Left lung (tissue), 10 donors: ENCODE data around the gene TTI1. TPM values are rescaled to one million over a fixed set of nuclear protein-coding genes. Genes with fewer than 3 reads are reported as not detected.

ENCODE experiments used
- ATAC-seq: fragments of 200-7000 bp; cut with Tn5 transposase; one replicate; pipeline ENCODE4 v1.9.1; 2020; ENCODE audit warnings: moderate library complexity
- DNase-seq, 4 donors: peaks; one replicate each; pipeline ENCODE4 v3.0.0-alpha.2; 2013 to 2020
- H3K27ac ChIP-seq, 2 donors: fragments of 200-600 bp; sonication (generic) in 1 of 2; one replicate each; pipeline versions ENCODE4 v1.5.0 to v1.8.0; 2020 to 2021
- H3K27me3 ChIP-seq, 2 donors: fragments of 200-600 bp; sonication (generic) in 1 of 2; one replicate each; pipeline versions ENCODE4 v1.5.0 to v1.8.0; 2020 to 2021
- H3K36me3 ChIP-seq, 2 donors: fragments of 200-600 bp; sonication (generic) in 1 of 2; one replicate each; pipeline versions ENCODE4 v1.5.0 to v1.8.0; 2020 to 2021
- H3K4me1 ChIP-seq, 2 donors: fragments of 200-600 bp; one replicate each; pipeline ENCODE4 v1.8.0; 2021
- H3K4me3 ChIP-seq, 2 donors: fragments of 200-600 bp; sonication (generic) in 1 of 2; one replicate each; pipeline versions ENCODE4 v1.5.0 to v1.8.0; 2020 to 2021; ENCODE audit warnings: mild to moderate bottlenecking in 1 of 2
- H3K9me3 ChIP-seq, 2 donors: fragments of 200-600 bp; sonication (generic) in 1 of 2; one replicate each; pipeline versions ENCODE4 v1.5.0 to v1.8.0; 2020 to 2021
- CTCF ChIP-seq, 2 donors: fragments of 200-600 bp; sonication (generic) in 1 of 2; IDR thresholded peaks; one replicate each; pipeline versions ENCODE4 v1.5.0 to v1.8.0; 2021; ENCODE audit warnings: antibody characterized with exemption in 2 of 2
- intact Hi-C, 2 donors: fragments of 100-400 bp; cut with DNase I; formaldehyde crosslinking; loops; one replicate each; pipeline versions ENCODE4 v1.11.2 to v1.14.2; 2022
- polyA plus RNA-seq, 6 donors: library from polyadenylated mRNA; unstranded; fragments of 120-200 nt; gene quantifications; one replicate each; pipeline ENCODE4 v1.2.1, GENCODE V29; 2013; ENCODE audit not compliant: insufficient read length in 6 of 6
- total RNA-seq, 2 donors: library from RNA; stranded (reverse); fragmentation: NEBNext Ultra II Directional; extraction: Animal tissue kit (Norgen Biotek cat#: 25700); gene quantifications; one replicate each; pipeline ENCODE4 v1.2.1, GENCODE V29; 2021
- donor health status: DM: no; HTN: yes; CAD: no.
- donor health status: DM: no; HTN: no; CAD: no.

TTI1 gene
- total and polyA plus RNA-seq, 8 donors: 16.9 to 32.5 (median 29.6) TPM

GRCh38 chr20:37973059-37973910 is 60.0 kb downstream of the TTI1 start:
- H3K36me3 ChIP-seq: no peaks in the 10 kb centered on the region
- ATAC-seq (no peak), DNase-seq (no peak)
- TF ChIP-seq CTCF (IDR thresholded peaks at IDR 0.05): no peak
- H3K27me3 ChIP-seq: no peaks in the 10 kb centered on the region
- intact Hi-C loops: loop anchor here in 1 of 2 donors (10.0 kb wide), 1 partner anchor 58 kb away; no protein-coding TSS in a partner anchor
- no peak overlapping the region for H3K27ac ChIP-seq
- H3K4me1 ChIP-seq: no peaks in the 10 kb centered on the region
- H3K4me3 ChIP-seq: no peak overlapping the region
- H3K9me3 ChIP-seq: no peaks in the 10 kb centered on the region

GRCh38 chr20:37972256-37973058 is 60.8 kb downstream of the TTI1 start:
- Histone ChIP-seq H3K36me3 (no peaks in the 10 kb centered on the region), H3K27me3 (no peaks in the 10 kb centered on the region), H3K27ac (no peak overlapping the region), H3K9me3 (no peaks in the 10 kb centered on the region), H3K4me3 (no peak overlapping the region), H3K4me1 (no peaks in the 10 kb centered on the region)
- TF ChIP-seq CTCF (IDR thresholded peaks at IDR 0.05): no peak
- ATAC-seq: no peak
- intact Hi-C loops: loop anchor here in 1 of 2 donors (10.0 kb wide), 1 partner anchor 58 kb away; no protein-coding TSS in a partner anchor
- DNase-seq: no peak

- Histone ChIP-seq H3K9me3 (no peaks in the 10 kb centered on the region), H3K27me3 (no peaks in the 10 kb centered on the region), H3K4me1 (no peaks in the 10 kb centered on the region), H3K4me3 (no peak overlapping the region), H3K36me3 (no peaks in the 10 kb centered on the region), H3K27ac (no peak overlapping the region)
- no peak for DNase-seq
- TF ChIP-seq CTCF (IDR thresholded peaks at IDR 0.05): no peak
- intact Hi-C loops: loop anchor here in 1 of 2 donors (10.0 kb wide), 1 partner anchor 57 kb away; no protein-coding TSS in a partner anchor
- ATAC-seq: no peak
Observed at GRCh38 chr20:37971561-37972127, 61.6 kb downstream of the TTI1 start.

GRCh38 chr20:37970856-37971245 is 62.4 kb downstream of the TTI1 start:
- ATAC-seq (no peak), DNase-seq (no peak)
- H3K27me3 ChIP-seq: no peaks in the 10 kb centered on the region
- H3K36me3 ChIP-seq: no peaks in the 10 kb centered on the region
- no peak overlapping the region for H3K4me3 ChIP-seq
- no peaks in the 10 kb centered on the region for H3K4me1 ChIP-seq
- intact Hi-C loops: loop anchor here in 1 of 2 donors (10.0 kb wide), 1 partner anchor 56 kb away; no protein-coding TSS in a partner anchor
- H3K9me3 ChIP-seq: no peaks in the 10 kb centered on the region
- H3K27ac ChIP-seq: no peak overlapping the region
- TF ChIP-seq CTCF (IDR thresholded peaks at IDR 0.05): no peak
